BJ (cell line): ENCODE measurements around the gene CHCHD5. TPM values are rescaled to one million over a fixed set of nuclear protein-coding genes. Genes with fewer than 3 reads are reported as not detected.
"Not testable (repeated sequence)": the region's sequence is repeated elsewhere in the genome, so short reads cannot be mapped to it uniquely, and the experiment has no call there.

ENCODE experiments used
- CTCF ChIA-PET: fragments of 350-600 bp; formaldehyde crosslinking; extraction: SDS; loops from one replicate; lab custom pipeline; 2021; ENCODE audit warnings: antibody characterized with exemption, inconsistent platforms; lab: Yijun Ruan, JAX
- POLR2A ChIA-PET: fragments of 300-600 bp; sonication (Branson Sonifier 250); formaldehyde crosslinking; extraction: SDS; loops from one replicate; lab custom pipeline; 2021; ENCODE audit warnings: antibody characterized with exemption; lab: Charles Lee
- DNase-seq: peaks from one replicate; pipeline ENCODE4 v3.0.0-alpha.2; 2011; ENCODE audit warnings: low read depth
- H3K27me3 ChIP-seq: 2 replicates; pipeline ENCODE4 v1.6.0; 2011; ENCODE audit warnings: low read length; ENCODE audit not compliant: control insufficient read depth, insufficient read depth
- H3K36me3 ChIP-seq: 2 replicates; pipeline ENCODE4 v1.5.1; 2011; ENCODE audit warnings: low read length; ENCODE audit not compliant: control insufficient read depth, insufficient read depth
- H3K4me3 ChIP-seq: 2 replicates; pipeline ENCODE4 v1.5.1; 2011; ENCODE audit warnings: low read depth, mild to moderate bottlenecking, control low read depth, low read length
- polyA plus RNA-seq: library from polyadenylated mRNA; depleted of rRNA; stranded (reverse); fragments of >200 nt; gene quantifications from 2 replicates; pipeline ENCODE4 v1.2.3, GENCODE V29; 2011
- TF ChIP-seq, protein P1 (sequence below): IDR thresholded peaks from 2 replicates; pipeline ENCODE4 v1.5.1; 2011; ENCODE audit warnings: low read depth, mild to moderate bottlenecking, control low read depth, inconsistent platforms, low read length, moderate library complexity; ENCODE audit not compliant: insufficient read depth

Gene CHCHD5
- polyA plus RNA-seq, 1 experiment = 14.9 TPM

DNA sequence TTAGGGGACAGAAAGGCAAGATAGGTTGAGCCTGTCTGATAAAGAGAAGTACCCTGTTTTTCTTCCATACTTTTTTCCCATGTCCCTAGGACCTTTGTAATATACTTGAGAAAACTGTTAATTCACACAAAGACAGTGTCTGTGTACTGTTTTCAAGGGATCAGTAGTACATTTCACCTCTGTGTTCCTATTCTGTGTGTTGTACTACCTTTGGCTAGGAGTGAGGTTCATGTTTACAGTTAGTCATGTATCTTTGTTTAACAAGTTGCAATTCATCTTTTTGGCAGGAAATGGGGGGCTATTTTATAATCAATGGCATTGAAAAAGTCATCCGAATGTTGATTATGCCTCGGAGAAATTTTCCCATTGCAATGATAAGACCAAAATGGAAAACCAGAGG, 35.4 kb upstream of the CHCHD5 start:
- TF ChIP-seq, protein P1, sequence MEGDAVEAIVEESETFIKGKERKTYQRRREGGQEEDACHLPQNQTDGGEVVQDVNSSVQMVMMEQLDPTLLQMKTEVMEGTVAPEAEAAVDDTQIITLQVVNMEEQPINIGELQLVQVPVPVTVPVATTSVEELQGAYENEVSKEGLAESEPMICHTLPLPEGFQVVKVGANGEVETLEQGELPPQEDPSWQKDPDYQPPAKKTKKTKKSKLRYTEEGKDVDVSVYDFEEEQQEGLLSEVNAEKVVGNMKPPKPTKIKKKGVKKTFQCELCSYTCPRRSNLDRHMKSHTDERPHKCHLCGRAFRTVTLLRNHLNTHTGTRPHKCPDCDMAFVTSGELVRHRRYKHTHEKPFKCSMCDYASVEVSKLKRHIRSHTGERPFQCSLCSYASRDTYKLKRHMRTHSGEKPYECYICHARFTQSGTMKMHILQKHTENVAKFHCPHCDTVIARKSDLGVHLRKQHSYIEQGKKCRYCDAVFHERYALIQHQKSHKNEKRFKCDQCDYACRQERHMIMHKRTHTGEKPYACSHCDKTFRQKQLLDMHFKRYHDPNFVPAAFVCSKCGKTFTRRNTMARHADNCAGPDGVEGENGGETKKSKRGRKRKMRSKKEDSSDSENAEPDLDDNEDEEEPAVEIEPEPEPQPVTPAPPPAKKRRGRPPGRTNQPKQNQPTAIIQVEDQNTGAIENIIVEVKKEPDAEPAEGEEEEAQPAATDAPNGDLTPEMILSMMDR = no peak
- H3K4me3 ChIP-seq = no peak overlapping the region
- H3K27me3 ChIP-seq = no peaks in the 10 kb centered on the region
- no peak for DNase-seq
- ChIA-PET POLR2A (interaction anchor here (0.7 kb wide), 1 partner anchor 8 kb away, joined by 14 read pairs; no protein-coding TSS in a partner anchor), CTCF (no interaction called here)
- H3K36me3 ChIP-seq = peaks cover 12% of the 10 kb centered on the region

DNA sequence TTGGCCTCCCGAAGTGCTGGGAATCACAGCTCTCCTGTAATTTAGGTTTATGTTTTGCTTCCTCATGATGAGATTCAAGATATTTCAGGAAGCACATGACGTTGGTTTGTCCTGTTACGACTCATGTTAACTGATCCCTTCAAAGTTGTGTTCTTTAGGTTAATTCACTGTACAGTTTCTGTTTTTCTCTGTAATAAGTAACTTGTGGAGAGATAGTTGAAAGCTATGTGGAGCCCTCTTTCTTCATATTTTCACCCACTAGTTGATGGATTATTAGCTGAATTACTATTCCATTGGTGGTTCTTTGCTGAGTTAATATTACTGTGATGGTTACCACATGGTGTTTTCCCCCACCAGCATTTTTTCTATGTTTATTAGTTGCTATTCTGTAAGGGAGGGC, 18.3 kb upstream of the CHCHD5 start:
- POLR2A ChIA-PET = no interaction called here

DNA sequence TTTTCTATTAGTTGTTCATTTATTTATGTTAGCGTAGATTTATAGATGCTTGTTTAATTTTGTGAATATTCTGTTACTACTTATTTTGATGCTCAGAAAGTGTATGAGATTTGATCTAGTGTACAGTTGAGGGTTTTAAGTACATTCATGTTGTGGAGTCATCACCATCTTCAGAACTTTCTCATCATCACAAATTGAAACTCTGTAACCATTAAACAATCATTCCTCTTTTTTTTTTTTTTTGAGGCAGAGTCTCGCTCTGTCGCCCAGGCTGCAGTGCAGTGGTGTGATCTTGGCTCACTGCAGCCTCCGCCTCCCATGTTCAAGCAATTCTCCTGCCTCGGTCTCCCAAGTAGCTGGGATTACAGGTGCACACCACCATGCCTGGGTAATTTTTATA, 17.9 kb upstream of the CHCHD5 start:
- H3K36me3 ChIP-seq = peaks cover 11% of the 10 kb centered on the region
- CTCF ChIA-PET = interaction anchor here (0.7 to 1.1 kb wide), 2 partner anchors 13 to 18 kb away, joined by 3 read pairs; partner anchors contain the start of gene CHCHD5
- H3K4me3 ChIP-seq, DNase-seq, POLR2A ChIA-PET, H3K27me3 ChIP-seq: not testable (repeated sequence)

More for the DNA sequence above, 18.3 kb upstream of the CHCHD5 start:
- no peak for DNase-seq
- Histone ChIP-seq H3K4me3 (no peak overlapping the region), H3K36me3 (peaks cover 11% of the 10 kb centered on the region), H3K27me3 (no peaks in the 10 kb centered on the region)
- TF ChIP-seq, protein P1 = no peak
- CTCF ChIA-PET = interaction anchor here (1.1 to 1.4 kb wide), 2 partner anchors 18 to 142 kb away, joined by 3 read pairs; partner anchors contain the start of gene CHCHD5

DNA sequence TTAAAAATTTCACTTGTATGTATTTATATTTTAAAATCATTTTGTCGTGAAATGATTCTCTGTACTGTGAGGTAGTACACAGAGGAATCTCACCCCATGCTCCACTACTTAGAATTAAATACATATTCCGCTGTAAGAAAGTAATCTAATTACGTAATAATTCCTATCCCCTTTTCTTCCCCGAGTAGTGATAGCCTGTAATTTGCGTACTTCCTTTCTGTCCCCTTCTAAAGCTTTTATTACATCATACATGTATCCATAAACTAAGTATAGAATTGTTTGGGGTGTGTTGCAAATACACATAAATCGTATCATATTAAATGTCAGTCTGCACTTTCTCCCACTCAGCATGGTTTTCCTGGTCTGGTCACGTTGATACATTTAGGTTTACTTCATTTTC, 12.4 kb upstream of the CHCHD5 start:
- H3K36me3 ChIP-seq = peaks cover 11% of the 10 kb centered on the region
- DNase-seq = no peak
- H3K27me3 ChIP-seq = no peaks in the 10 kb centered on the region
- no peak overlapping the region for H3K4me3 ChIP-seq
- CTCF ChIA-PET = no interaction called here
- POLR2A ChIA-PET = no interaction called here
- TF ChIP-seq, protein P1 = no peak

DNA sequence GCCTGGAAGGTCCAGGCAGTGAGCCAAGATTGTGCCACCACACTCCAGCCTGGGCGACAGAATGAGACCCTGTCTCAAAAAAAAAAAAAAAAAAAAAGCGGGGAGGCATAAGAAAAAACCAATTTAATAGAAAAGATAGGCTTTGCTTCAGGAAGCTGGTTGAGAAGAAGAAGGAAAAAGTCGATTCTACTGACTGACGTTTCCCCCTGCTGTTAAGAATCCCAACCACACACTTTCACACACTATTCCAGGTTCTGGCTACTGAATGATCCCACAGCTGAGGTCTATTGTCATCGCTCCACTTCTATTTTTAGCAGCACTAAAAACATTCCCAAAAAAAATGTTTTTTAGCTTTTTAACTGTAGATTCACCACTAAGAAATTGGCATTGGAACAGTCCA, 6.7 kb upstream of the CHCHD5 start:
- ChIA-PET POLR2A (interaction anchor here (0.6 kb wide), 1 partner anchor 17 kb away, joined by 4 read pairs; no protein-coding TSS in a partner anchor), CTCF (interaction anchor here (1.2 to 1.9 kb wide), 5 partner anchors 14 to 690 kb away, joined by 3 to 9 read pairs (median 5); no protein-coding TSS in a partner anchor)

More for the DNA sequence above, 6.7 kb upstream of the CHCHD5 start:
- TF ChIP-seq, protein P1 = peak; percentile 42
- H3K4me3 ChIP-seq = no peak overlapping the region
- no peaks in the 10 kb centered on the region for H3K27me3 ChIP-seq
- no peak for DNase-seq
- peaks cover 6% of the 10 kb centered on the region; the same call in 1 of the 2 replicates for H3K36me3 ChIP-seq
